GM12891 (cell line): ENCODE measurements around the gene HMGN3.

Experiments used
- PAX5 ChIP-seq: IDR thresholded peaks from 2 replicates; pipeline ENCODE4 v1.6.1; 2011; ENCODE audit warnings: low read length, moderate library complexity, mild to moderate bottlenecking; ENCODE audit not compliant: insufficient read depth, severe bottlenecking
- POLR2A ChIP-seq: IDR thresholded peaks from 2 replicates; pipeline ENCODE4 v1.6.1; 2011; ENCODE audit warnings: low read depth, low read length, control low read depth
- POLR2AphosphoS5 ChIP-seq: IDR thresholded peaks from 2 replicates; pipeline ENCODE4 v1.6.1; 2011; ENCODE audit warnings: low read depth, low read length, control low read depth
- POU2F2 ChIP-seq: IDR thresholded peaks from 2 replicates; pipeline ENCODE4 v1.6.1; 2011; ENCODE audit warnings: low read depth, mild to moderate bottlenecking, control low read depth, low read length, moderate library complexity
- SPI1 ChIP-seq: IDR thresholded peaks from 2 replicates; pipeline ENCODE4 v1.6.1; 2011; ENCODE audit warnings: low read depth, low read length, control low read depth
- TAF1 ChIP-seq: IDR thresholded peaks from 2 replicates; pipeline ENCODE4 v1.6.1; 2011; ENCODE audit warnings: low read depth, low read length, control low read depth

DNA sequence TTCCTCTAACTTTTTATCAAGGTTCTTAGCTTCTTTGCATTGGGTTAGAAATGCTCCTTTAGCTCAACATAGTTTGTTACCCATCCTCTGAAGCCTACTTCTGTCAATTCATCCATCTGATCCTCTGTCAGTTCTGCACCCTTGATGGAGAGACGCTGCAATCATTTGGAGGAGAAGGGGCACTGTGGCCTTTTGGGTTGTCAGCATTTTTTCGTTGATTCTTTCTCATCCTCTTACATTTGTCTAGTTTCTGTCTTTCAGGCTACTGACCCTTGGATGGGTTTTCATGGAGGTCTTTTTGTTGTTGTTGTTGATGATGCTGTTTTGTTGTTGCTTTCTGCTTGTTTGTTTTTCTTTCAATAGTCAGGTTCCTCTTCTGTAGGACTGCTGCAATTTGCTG lies 26.3 kb upstream of the HMGN3 start:
- TF ChIP-seq POLR2AphosphoS5 (no peak), POLR2A (no peak), POU2F2 (no peak), TAF1 (no peak), PAX5 (no peak), SPI1 (no peak)
